ENCODE measurements around the gene GFPT2. TPM values are rescaled to one million over a fixed set of nuclear protein-coding genes. Genes with fewer than 3 reads are reported as not detected.

The GFPT2 gene
- total and polyA plus RNA-seq, 2 of the 8 experiments (the other 6 are each of a cell fraction or from before 2014, with no cell fraction given): 83.7 to 143 TPM

GRCh38 chr5:180251141-180251540 is 102.0 kb downstream of the GFPT2 start:
- Histone ChIP-seq H4K5ac (ENCODE audit: insufficient read length, low read depth, low read length) (no peak overlapping the region), H2BK12ac (ENCODE audit: low read depth, low read length) (no peak overlapping the region), H3K23ac (ENCODE audit: insufficient read length) (no peak overlapping the region), H3K36me3 (ENCODE audit: control insufficient read depth in 2 of 4, insufficient read depth in 4 of 4, low read length in 3 of 4) (peaks cover 0 to 56% (median 17%) of the 10 kb centered on the region in 4 experiments; a peak in 5 of 8 replicates), H3K27ac (ENCODE audit: low read depth, low read length) (no peak overlapping the region), H2AK5ac (ENCODE audit: low read depth, low read length) (no peak overlapping the region), H3K4me2 (ENCODE audit: insufficient read depth in 1 of 2, low read depth in 2 of 2, low read length in 2 of 2) (no peak overlapping the region), H3K23me2 (ENCODE audit: low read depth, low read length) (no peaks in the 10 kb centered on the region), H4K8ac (ENCODE audit: extremely low read depth, insufficient read depth, low read length) (no peak overlapping the region; the same call in 1 of the 2 replicates), H2BK120ac (replicated peaks; ENCODE audit: low read depth, low read length) (no peak overlapping the region), H3K4me3 (ENCODE audit: extremely low read depth in 1 of 4, insufficient read depth in 2 of 4, low read depth in 3 of 4, low read length in 4 of 4) (no peak overlapping the region), H3K4ac (replicated peaks; ENCODE audit: insufficient read length, low read depth, low read length) (no peak overlapping the region), H2BK5ac (ENCODE audit: low read depth, low read length) (no peak overlapping the region), H3K18ac (ENCODE audit: extremely low read depth, low read length) (no peak overlapping the region), H3K27me3 (replicated peaks in 1 of 4; ENCODE audit: control insufficient read depth in 3 of 4, extremely low read depth in 1 of 4, insufficient read depth in 3 of 4, low read length in 3 of 4) (no peaks in the 10 kb centered on the region), H3K9ac (replicated peaks in 1 of 4; ENCODE audit: extremely low read depth in 1 of 4, low read depth in 3 of 4, low read length in 3 of 4) (no peak overlapping the region), H3K9me3 (ENCODE audit: insufficient read depth in 2 of 2, low read depth in 1 of 2, low read length in 1 of 2) (peaks cover 43 to 51% of the 10 kb centered on the region in 2 experiments), H3K14ac (ENCODE audit: insufficient read length) (no peak overlapping the region), H3K4me1 (replicated peaks in 1 of 4; ENCODE audit: control insufficient read depth in 3 of 4, insufficient read depth in 4 of 4, low read length in 3 of 4) (no peaks in the 10 kb centered on the region), H3K79me1 (ENCODE audit: low read depth, low read length) (no peaks in the 10 kb centered on the region), H3K79me2 (ENCODE audit: control insufficient read depth in 1 of 2, insufficient read depth in 2 of 2, low read length in 2 of 2) (no peaks in the 10 kb centered on the region), H2BK20ac (ENCODE audit: low read length) (no peak overlapping the region), H4K91ac (replicated peaks; ENCODE audit: insufficient read length, low read length) (no peak overlapping the region), H3K56ac (replicated peaks; ENCODE audit: insufficient read length, low read depth, low read length) (no peak overlapping the region), H4K20me1 (replicated peaks in 1 of 2; ENCODE audit: control insufficient read depth in 1 of 2, insufficient read depth in 2 of 2, low read length in 2 of 2) (no peaks in the 10 kb centered on the region), H2AFZ (ENCODE audit: low read length) (no peak overlapping the region), H2BK15ac (ENCODE audit: low read length) (no peak overlapping the region)
- FAIRE-seq (no peak), DNase-seq (ENCODE audit: low read depth in 1 of 2, low spot score in 2 of 2) (no peak)
- TF ChIP-seq NANOG (IDR thresholded peaks at IDR 0.05; ENCODE audit: insufficient read depth, low read depth, low read length, poor library complexity, severe bottlenecking): no peak
- TF ChIP-seq BRCA1 (IDR thresholded peaks at IDR 0.05; ENCODE audit: low read depth, low read length): no peak
- TF ChIP-seq RXRA (IDR thresholded peaks at IDR 0.05; ENCODE audit: insufficient read depth, low read depth, low read length): no peak
- no peak for TF ChIP-seq ATF3 (IDR thresholded peaks at IDR 0.05; ENCODE audit: insufficient read depth, low read depth, low read length)
- ChIA-PET CTCF (ENCODE audit: partially characterized antibody) (no interaction called here), POLR2A (ENCODE audit: partially characterized antibody) (no interaction called here)
- WGBS, 2 experiments (ENCODE audit: extremely low coverage in 1 of 2, insufficient coverage in 1 of 2, insufficient read length in 1 of 2, insufficient replicate concordance in 2 of 2, low coverage in 1 of 2, low lambda C conversion rate in 2 of 2, missing lambda C conversion rate in 1 of 2): 91% methylated on average over 9 of the region's 9 CpGs; no CpG with 5 or more reads in 1 of the 2 experiments

Data from H1 (cell line).